GM12872 (cell line): Measurements from ENCODE around the gene CEP78.

ENCODE experiments used
- TF ChIP-seq, protein P1 (sequence below): IDR thresholded peaks from 3 replicates; pipeline ENCODE4 v1.5.1; 2011; ENCODE audit warnings: low read depth, mild to moderate bottlenecking, low read length, moderate library complexity; ENCODE audit not compliant: insufficient read depth

The CEP78 gene

DNA sequence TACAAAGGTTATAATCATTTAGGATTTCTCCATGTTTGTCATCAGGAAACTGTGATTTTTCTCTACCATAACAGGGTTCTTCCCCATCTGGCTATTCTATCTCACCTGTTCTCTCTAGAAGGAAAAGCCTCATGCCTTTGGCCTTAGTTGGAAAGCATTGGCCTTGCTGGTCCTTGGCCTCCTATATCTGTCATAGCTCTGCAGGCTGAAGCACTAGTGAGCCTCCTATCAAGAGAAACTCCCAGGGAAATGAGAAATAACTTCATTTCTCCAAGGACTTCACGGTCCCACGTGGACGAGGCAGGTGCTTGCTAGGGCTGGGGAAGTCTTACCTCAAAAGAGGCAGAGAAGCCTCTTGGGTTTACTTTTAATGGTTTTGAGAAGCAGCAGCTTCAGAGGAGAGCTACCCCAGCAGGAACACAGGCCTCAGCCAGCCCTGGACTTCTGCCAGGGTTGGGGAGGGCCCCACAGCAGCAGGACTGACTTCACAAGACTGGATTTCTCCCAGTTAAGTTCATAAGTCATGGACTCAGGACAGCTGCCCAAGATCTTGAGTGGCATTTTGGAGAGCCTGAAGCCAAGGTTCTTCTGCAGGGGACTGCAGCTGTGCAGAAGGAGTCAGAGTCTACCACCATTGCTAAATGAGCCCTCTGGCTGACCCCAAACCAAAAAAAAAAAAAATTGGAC, 45.2 kb downstream of the CEP78 start:
- TF ChIP-seq, protein P1, sequence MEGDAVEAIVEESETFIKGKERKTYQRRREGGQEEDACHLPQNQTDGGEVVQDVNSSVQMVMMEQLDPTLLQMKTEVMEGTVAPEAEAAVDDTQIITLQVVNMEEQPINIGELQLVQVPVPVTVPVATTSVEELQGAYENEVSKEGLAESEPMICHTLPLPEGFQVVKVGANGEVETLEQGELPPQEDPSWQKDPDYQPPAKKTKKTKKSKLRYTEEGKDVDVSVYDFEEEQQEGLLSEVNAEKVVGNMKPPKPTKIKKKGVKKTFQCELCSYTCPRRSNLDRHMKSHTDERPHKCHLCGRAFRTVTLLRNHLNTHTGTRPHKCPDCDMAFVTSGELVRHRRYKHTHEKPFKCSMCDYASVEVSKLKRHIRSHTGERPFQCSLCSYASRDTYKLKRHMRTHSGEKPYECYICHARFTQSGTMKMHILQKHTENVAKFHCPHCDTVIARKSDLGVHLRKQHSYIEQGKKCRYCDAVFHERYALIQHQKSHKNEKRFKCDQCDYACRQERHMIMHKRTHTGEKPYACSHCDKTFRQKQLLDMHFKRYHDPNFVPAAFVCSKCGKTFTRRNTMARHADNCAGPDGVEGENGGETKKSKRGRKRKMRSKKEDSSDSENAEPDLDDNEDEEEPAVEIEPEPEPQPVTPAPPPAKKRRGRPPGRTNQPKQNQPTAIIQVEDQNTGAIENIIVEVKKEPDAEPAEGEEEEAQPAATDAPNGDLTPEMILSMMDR = no peak

DNA sequence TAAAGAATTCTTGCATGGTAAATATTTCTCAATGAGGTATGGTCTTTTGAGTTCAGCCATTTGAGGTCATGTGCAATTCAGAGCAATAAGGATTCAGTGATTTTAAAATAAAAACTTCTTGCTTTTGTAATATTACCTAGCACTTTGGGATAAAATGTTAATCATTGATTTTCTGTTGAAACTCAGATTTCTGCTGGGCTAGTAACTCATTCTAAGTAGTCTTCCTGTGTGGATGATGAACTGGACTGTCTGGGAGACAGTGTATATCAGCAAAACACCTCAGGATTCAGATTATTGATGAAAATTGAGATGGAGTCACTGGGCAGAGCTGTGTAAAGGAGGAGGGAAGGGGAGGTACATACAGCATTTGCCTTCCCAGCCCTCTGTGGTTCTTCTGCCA, 50.2 kb downstream of the CEP78 start:
- TF ChIP-seq, protein P1 = no peak

DNA sequence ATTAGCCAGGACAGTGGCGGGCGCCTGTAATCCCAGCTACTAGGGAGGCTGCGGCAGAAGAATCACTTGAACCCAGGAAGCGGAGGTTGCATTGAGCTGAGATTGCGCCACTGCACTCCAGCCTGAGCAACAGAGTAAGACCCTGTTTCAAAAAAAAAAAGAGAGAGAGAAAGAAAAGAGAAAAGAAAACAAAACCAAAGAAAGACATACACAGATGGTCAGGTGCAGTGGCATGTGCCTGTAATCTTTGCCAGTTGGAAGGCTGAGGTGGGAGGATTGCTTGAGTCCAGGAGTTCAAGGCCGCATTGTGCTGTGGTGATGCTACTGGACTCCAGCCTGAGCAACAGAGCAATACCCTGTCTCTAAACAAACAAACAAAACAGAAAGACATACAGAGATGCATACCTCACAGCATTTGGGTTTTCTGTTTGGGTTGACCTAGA, 51.1 kb downstream of the CEP78 start:
- TF ChIP-seq, protein P1 = no peak

DNA sequence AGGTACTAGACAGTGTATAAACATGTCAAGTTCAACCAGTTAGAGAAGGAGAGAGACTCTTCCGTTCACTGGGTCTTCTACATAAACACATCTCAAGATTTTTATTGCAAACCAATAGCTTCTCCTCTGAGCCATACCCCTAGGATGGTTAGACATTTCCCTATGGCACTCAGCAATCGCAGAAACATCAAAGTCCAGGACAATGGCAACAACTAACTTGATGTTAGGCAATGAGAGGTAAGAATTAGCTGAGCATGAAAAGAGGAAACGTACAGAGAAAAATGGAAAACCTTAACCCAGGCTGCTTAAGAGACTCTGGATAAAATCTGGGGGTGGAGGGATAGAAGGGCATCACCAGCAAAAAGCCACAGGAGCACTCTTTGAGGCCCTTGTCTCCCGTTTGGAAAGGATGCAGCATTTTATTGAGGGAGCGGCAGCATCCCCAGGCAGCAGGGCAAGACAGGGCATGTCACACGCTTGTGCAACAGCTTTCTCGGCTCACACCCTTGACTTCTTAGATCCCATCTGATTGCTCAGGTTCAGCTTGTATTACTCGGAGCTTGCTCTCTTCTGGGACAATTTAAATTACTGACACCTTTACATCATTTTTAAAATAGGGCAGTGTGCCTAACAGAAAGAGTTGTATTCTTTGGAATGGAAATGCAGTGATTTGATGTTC, 52.5 kb downstream of the CEP78 start:
- TF ChIP-seq, protein P1 = no peak

DNA sequence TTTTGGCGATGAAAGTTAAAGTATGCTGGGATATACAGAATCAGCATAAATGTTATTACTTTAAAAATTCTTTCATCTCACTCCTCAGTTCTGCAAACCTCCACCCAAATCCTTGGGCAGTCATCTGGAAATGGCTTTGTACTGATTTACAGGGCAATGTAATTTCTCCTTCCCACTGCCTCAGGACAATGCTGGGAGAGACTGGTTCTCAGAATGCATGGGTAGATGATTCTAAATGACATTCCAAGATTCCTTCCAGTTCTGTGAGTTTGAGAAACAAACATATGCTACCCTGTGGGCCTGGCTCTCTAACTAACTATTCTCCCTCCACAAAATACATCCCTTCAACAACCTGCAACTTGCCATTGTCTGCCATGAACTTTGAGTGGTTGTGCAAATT, 53.6 kb downstream of the CEP78 start:
- TF ChIP-seq, protein P1 = no peak

DNA sequence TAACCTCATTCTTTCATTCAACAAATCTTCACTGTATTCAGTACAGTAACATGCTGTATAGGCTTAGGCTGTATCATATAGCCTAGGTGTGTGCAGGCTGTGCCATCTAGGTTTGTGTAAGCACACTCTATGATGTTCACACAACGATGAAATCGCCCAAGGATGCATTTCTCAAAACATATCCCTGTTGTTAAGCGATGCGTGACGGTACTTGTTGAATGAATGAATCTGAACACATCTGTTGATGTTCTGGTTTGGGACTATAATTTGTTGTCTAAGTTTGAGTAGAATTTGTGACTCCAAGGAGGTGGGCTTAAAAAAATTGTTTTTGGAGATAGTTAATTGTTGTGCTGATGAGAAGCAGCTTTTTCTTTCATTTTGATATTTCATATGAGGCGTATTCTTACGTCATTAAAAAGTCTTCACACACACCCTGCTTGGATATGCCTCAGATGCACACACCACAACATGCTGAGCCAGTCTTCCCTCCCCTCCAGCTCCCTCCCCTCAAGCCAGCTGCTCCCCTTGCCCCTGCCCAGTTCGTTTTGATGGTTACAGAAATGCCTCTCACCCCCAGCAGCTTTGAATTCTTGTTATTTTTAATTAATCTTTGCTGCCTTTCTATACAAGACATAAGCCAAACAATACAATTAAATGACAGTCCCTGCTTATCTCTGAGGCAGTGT, 55.5 kb downstream of the CEP78 start:
- TF ChIP-seq, protein P1 = no peak

DNA sequence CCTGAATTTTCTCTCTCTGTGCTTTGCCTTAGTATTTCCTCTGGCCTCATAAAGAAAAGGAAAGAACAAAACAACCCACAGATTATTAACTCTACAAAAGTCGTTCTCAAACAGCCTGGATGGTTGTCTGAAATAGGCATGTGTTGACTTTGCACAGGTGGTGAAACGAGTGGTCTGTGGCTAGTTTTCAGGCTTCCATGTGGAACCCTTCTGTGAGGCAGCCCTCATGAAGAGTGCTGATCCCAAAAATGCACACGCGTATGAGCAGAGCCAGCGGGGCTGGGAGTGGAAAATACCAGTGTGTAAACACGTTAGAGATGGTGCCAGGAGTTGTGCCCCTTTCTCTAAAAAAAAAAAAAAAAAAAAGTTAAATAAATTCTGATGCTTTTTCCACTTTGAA, 56.2 kb downstream of the CEP78 start:
- TF ChIP-seq, protein P1 = no peak
